ENCODE measurements around the gene GRK6. TPM values are rescaled to one million over a fixed set of nuclear protein-coding genes. Genes with fewer than 3 reads are reported as not detected.

Gene GRK6
- total RNA-seq, 1 experiment from 2014 or later, result 82.3 TPM

DNA sequence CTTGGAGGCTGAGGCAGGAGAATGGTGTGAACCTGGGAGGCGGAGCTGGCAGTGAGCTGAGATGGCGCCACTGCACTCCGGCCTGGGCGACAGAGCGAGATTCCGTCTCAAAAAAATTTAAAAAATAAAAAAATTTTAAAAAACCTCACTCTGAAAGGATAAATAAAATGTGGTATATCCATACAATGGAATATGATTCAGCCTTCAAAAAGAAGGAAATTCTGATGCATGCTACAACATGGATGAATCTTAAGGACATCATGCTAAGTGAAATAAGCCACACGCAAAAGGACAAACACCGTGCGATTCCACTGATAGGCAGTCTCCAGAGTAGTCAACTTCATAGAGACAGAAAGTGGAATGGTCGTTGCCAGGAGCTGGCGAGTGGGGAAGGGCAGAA lies 38.6 kb downstream of the GRK6 start:
- no peak overlapping the region for H3K27ac ChIP-seq
- CTCF ChIA-PET, result no interaction called here
- no peak overlapping the region for H2AFZ ChIP-seq
- intact Hi-C loops (cut with micrococcal nuclease; ENCODE audit: unreplicated experiment), result no loop called here
- H3K9me2 ChIP-seq (ENCODE audit: insufficient read depth), result no peaks in the 10 kb centered on the region
- peaks cover 4% of the 10 kb centered on the region; the same call in 1 of the 2 replicates for H3K36me3 ChIP-seq (ENCODE audit: low read depth)
- H3K4me3 ChIP-seq, result no peak overlapping the region
- no peak for TF ChIP-seq EZH2 (IDR thresholded peaks at IDR 0.05; ENCODE audit: low read depth)
- TF ChIP-seq, protein P1, sequence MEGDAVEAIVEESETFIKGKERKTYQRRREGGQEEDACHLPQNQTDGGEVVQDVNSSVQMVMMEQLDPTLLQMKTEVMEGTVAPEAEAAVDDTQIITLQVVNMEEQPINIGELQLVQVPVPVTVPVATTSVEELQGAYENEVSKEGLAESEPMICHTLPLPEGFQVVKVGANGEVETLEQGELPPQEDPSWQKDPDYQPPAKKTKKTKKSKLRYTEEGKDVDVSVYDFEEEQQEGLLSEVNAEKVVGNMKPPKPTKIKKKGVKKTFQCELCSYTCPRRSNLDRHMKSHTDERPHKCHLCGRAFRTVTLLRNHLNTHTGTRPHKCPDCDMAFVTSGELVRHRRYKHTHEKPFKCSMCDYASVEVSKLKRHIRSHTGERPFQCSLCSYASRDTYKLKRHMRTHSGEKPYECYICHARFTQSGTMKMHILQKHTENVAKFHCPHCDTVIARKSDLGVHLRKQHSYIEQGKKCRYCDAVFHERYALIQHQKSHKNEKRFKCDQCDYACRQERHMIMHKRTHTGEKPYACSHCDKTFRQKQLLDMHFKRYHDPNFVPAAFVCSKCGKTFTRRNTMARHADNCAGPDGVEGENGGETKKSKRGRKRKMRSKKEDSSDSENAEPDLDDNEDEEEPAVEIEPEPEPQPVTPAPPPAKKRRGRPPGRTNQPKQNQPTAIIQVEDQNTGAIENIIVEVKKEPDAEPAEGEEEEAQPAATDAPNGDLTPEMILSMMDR (conservative IDR thresholded peaks at IDR 0.05), result no peak
- peaks cover 21% of the 10 kb centered on the region for H3F3A ChIP-seq (ENCODE audit: insufficient read depth, low read depth)
- no TSS peak for BruUV-seq (replicated peaks)
- DNase-seq, result no peak
- H4K20me1 ChIP-seq (ENCODE audit: insufficient read depth), result peaks cover 19% of the 10 kb centered on the region
- no peak overlapping the region for H3K4me2 ChIP-seq
- POLR2A ChIA-PET (ENCODE audit: unreplicated experiment), result no interaction called here
- H3K9me3 ChIP-seq (ENCODE audit: insufficient read depth, low read depth), result no peaks in the 10 kb centered on the region
- no peaks in the 10 kb centered on the region for H3K27me3 ChIP-seq (ENCODE audit: insufficient read depth, low read depth)
- H3K4me1 ChIP-seq (replicated peaks; ENCODE audit: insufficient read depth), result no peaks in the 10 kb centered on the region; the same call in 1 of the 2 replicates
- no peaks in the 10 kb centered on the region for H3K79me2 ChIP-seq (ENCODE audit: low read depth)

DNA sequence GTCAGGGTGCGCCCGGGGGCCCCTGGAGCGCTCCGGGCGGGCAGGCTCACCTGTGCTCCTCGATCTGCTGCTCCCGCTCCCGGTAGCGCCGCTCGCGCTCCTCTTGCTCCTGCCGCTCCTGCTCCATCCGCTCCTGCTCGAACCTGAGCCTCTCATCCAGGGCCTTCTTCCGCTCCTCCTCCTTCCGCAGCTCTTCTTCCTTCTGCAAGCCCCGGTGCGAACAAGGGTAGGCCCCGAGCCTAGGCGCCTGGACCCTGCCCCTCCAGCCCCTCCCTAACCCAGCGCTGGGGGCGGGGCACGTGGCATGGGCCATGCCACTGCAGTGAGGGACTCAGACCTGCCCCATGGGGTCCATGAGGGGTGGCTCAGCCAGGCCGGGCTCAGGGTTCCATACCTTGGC lies 40.4 kb downstream of the GRK6 start:
- Histone ChIP-seq H3K4me2 (no peak overlapping the region), H3K27ac (no peak overlapping the region), H3K27me3 (ENCODE audit: insufficient read depth, low read depth) (no peaks in the 10 kb centered on the region), H3F3A (ENCODE audit: insufficient read depth, low read depth) (peaks cover 21% of the 10 kb centered on the region), H3K9me3 (ENCODE audit: insufficient read depth, low read depth) (no peaks in the 10 kb centered on the region), H3K4me3 (no peak overlapping the region), H4K20me1 (ENCODE audit: insufficient read depth) (peaks cover 24% of the 10 kb centered on the region), H3K36me3 (ENCODE audit: low read depth) (peaks cover 4% of the 10 kb centered on the region; the same call in 1 of the 2 replicates), H2AFZ (no peak overlapping the region), H3K79me2 (ENCODE audit: low read depth) (peaks cover 13% of the 10 kb centered on the region; the same call in 1 of the 2 replicates), H3K9me2 (ENCODE audit: insufficient read depth) (no peaks in the 10 kb centered on the region), H3K4me1 (replicated peaks; ENCODE audit: insufficient read depth) (peaks cover 15% of the 10 kb centered on the region)
- TF ChIP-seq EZH2 (IDR thresholded peaks at IDR 0.05; ENCODE audit: low read depth), result no peak
- TF ChIP-seq, protein P1 (conservative IDR thresholded peaks at IDR 0.05), result no peak
- no peak for DNase-seq
- ChIA-PET POLR2A (ENCODE audit: unreplicated experiment) (no interaction called here), CTCF (no interaction called here)
- no TSS peak for BruUV-seq (replicated peaks)
- intact Hi-C loops (cut with micrococcal nuclease; ENCODE audit: unreplicated experiment), result no loop called here

DNA sequence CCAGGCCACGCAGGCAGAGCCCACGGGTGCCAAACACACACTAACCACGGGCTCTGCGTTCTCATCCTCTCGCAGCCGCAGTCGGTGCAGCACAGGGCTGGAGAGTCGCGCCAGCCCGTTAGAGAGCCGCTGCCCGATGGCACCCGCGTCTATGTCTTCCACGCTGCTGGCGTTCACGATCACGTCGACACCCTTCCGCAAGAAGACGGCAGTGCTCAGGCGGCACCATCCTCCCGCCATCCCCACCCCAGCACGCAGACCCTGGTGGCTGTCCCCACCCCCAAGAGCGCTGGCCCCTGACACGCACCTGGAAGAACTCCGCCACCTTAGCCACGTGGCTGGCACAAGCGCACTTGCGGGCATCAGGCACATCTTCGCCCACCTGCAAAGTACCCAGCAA lies 41.0 kb downstream of the GRK6 start:
- Histone ChIP-seq H3K27ac (no peak overlapping the region), H3K9me2 (ENCODE audit: insufficient read depth) (no peaks in the 10 kb centered on the region), H3K27me3 (ENCODE audit: insufficient read depth, low read depth) (no peaks in the 10 kb centered on the region), H2AFZ (no peak overlapping the region), H3K4me3 (no peak overlapping the region), H4K20me1 (ENCODE audit: insufficient read depth) (peaks cover 24% of the 10 kb centered on the region), H3F3A (ENCODE audit: insufficient read depth, low read depth) (peaks cover 21% of the 10 kb centered on the region), H3K79me2 (ENCODE audit: low read depth) (peaks cover 19% of the 10 kb centered on the region; the same call in 1 of the 2 replicates), H3K4me1 (replicated peaks; ENCODE audit: insufficient read depth) (peaks cover 20% of the 10 kb centered on the region), H3K4me2 (no peak overlapping the region), H3K36me3 (ENCODE audit: low read depth) (peaks cover 4% of the 10 kb centered on the region; the same call in 1 of the 2 replicates), H3K9me3 (ENCODE audit: insufficient read depth, low read depth) (no peaks in the 10 kb centered on the region)
- BruUV-seq (replicated peaks), result no TSS peak
- ChIA-PET CTCF (no interaction called here), POLR2A (ENCODE audit: unreplicated experiment) (no interaction called here)
- no peak for TF ChIP-seq EZH2 (IDR thresholded peaks at IDR 0.05; ENCODE audit: low read depth)
- TF ChIP-seq, protein P1 (conservative IDR thresholded peaks at IDR 0.05), result no peak
- DNase-seq, result no peak
- intact Hi-C loops (cut with micrococcal nuclease; ENCODE audit: unreplicated experiment), result no loop called here
